LNCaP clone FGC (cell line): ENCODE data around the gene ANXA6.

Experiments
- DNase-seq: peaks from one replicate; pipeline ENCODE4 v3.0.0-alpha.2; 2011; ENCODE audit warnings: low read depth
- H3K4me3 ChIP-seq: 2 replicates; pipeline ENCODE4 v1.5.1; 2011; ENCODE audit warnings: mild to moderate bottlenecking, low read depth, low read length, control low read depth
- TF ChIP-seq, protein P1 (sequence below): IDR thresholded peaks from 2 replicates; pipeline ENCODE4 v1.5.1; 2012; ENCODE audit warnings: mild to moderate bottlenecking; ENCODE audit not compliant: control insufficient read depth, insufficient read depth; ENCODE audit errors: extremely low read depth

Gene ANXA6

GRCh38 chr5:151054709-151055108 is 102.9 kb downstream of the ANXA6 start:
- H3K4me3 ChIP-seq, result no peak overlapping the region
- TF ChIP-seq, protein P1, sequence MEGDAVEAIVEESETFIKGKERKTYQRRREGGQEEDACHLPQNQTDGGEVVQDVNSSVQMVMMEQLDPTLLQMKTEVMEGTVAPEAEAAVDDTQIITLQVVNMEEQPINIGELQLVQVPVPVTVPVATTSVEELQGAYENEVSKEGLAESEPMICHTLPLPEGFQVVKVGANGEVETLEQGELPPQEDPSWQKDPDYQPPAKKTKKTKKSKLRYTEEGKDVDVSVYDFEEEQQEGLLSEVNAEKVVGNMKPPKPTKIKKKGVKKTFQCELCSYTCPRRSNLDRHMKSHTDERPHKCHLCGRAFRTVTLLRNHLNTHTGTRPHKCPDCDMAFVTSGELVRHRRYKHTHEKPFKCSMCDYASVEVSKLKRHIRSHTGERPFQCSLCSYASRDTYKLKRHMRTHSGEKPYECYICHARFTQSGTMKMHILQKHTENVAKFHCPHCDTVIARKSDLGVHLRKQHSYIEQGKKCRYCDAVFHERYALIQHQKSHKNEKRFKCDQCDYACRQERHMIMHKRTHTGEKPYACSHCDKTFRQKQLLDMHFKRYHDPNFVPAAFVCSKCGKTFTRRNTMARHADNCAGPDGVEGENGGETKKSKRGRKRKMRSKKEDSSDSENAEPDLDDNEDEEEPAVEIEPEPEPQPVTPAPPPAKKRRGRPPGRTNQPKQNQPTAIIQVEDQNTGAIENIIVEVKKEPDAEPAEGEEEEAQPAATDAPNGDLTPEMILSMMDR, result no peak
- DNase-seq, result no peak

- H3K4me3 ChIP-seq, result no peak overlapping the region
- TF ChIP-seq, protein P1, result no peak
- no peak for DNase-seq
Observed at GRCh38 chr5:151053796-151054462, 103.7 kb downstream of the ANXA6 start.

DNA sequence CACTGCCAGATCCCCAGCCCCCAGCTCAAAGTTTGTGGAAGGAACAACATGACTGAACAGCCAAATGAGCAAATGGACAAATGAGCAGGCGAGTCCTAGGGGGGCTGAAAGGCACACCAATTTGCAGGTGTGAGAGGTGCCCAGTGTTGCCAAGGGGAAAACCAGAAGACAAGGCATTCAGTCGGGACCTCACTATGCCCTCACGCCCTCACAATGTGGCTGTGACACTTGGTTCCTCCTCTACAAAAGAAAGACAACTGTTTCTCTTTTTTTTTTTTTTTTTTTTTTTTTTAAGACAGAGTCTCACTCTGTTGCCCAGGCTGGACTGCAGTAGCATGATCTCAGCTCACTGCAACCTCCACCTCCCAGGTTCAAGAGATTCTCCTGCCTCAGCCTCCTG is 104.7 kb downstream of the ANXA6 start:
- TF ChIP-seq, protein P1, result no peak
- DNase-seq, result no peak
- H3K4me3 ChIP-seq, result no peak overlapping the region

- no peak overlapping the region for H3K4me3 ChIP-seq
- TF ChIP-seq, protein P1, result no peak
- no peak for DNase-seq
Observed at GRCh38 chr5:151051931-151052608, 105.5 kb downstream of the ANXA6 start.

- peak; percentile 19 for DNase-seq
- no peak overlapping the region for H3K4me3 ChIP-seq
- TF ChIP-seq, protein P1, result peak; percentile 90
Observed at GRCh38 chr5:151051066-151051930, 106.3 kb downstream of the ANXA6 start.
